K562 (cell line): ENCODE data around the gene TMEM59. TPM values are rescaled to one million over a fixed set of nuclear protein-coding genes. Genes with fewer than 3 reads are reported as not detected.

Experiments used
- ATAC-seq: fragments of 200-7000 bp; cut with Tn5 transposase; 3 replicates; pipeline ENCODE4 v1.9.1; 2020; ENCODE audit warnings: moderate library complexity
- BruUV-seq: library from RNA; stranded (reverse); fragments of 400-500 nt; replicated peaks from 2 replicates; lab custom pipeline; 2021; lab: Mats Ljungman, UMichigan
- CTCF ChIA-PET: fragments of 300-600 bp; formaldehyde crosslinking; extraction: SDS; loops from one replicate; lab custom pipeline; 2021; ENCODE audit warnings: low intra/inter-chr PET ratio; lab: Yijun Ruan, JAX
- POLR2A ChIA-PET: fragments of 300-600, 350-650 bp; sonication (Branson Sonifier 250); formaldehyde crosslinking; extraction: SDS; loops from one replicate; lab custom pipeline; 2021; ENCODE audit warnings: antibody characterized with exemption, inconsistent platforms; lab: Yijun Ruan, JAX
- DNase-seq, 4 experiments: peaks; one replicate each; pipeline versions ENCODE4 v3.0.0 to v3.0.0-alpha.2; 2011 to 2018; ENCODE audit warnings: low spot score in 3 of 4, mixed read lengths in 3 of 4; ENCODE audit errors: extremely low read depth in 1 of 4
- FAIRE-seq: peaks from 2 replicates; lab custom pipeline; 2011; peaks lifted over from hg19 to GRCh38; lab: Jason Lieb, UNC
- H2AFZ ChIP-seq: 2 replicates; pipeline ENCODE4 v1.6.0; 2011; ENCODE audit warnings: low read depth, low read length, control low read depth, inconsistent platforms
- H3K27ac ChIP-seq: fragments of 200-600 bp; 3 replicates; pipeline ENCODE4 v1.8.0; 2011; ENCODE audit warnings: low read depth, mild to moderate bottlenecking, control low read depth, inconsistent platforms, low read length, moderate library complexity, mixed read lengths; ENCODE audit errors: extremely low read depth
- H3K27me3 ChIP-seq, 2 experiments: fragments of 300-600 bp in 1 of 2; 2 replicates in 1 of 2; 3 replicates in 1 of 2; pipeline versions ENCODE4 v1.6.0 to v1.8.0; 2011; ENCODE audit warnings: inconsistent platforms in 2 of 2, low read length in 2 of 2, mild to moderate bottlenecking in 1 of 2, mixed read lengths in 1 of 2, moderate library complexity in 1 of 2; ENCODE audit not compliant: control insufficient read depth in 2 of 2, insufficient read depth in 2 of 2
- H3K36me3 ChIP-seq: fragments of 300-600 bp; 3 replicates; pipeline ENCODE4 v1.8.0; 2011; ENCODE audit warnings: mild to moderate bottlenecking, low read length, inconsistent platforms; ENCODE audit not compliant: control insufficient read depth, insufficient read depth
- H3K4me1 ChIP-seq, 2 experiments: fragments of 200-600 bp in 1 of 2; replicated peaks in 1 of 2; 2 replicates in 1 of 2; 3 replicates in 1 of 2; pipeline versions ENCODE4 v1.5.1 to v1.8.0; 2011; ENCODE audit warnings: inconsistent platforms in 2 of 2, low read length in 2 of 2, mild to moderate bottlenecking in 1 of 2, mixed read lengths in 1 of 2, moderate library complexity in 1 of 2; ENCODE audit not compliant: control insufficient read depth in 2 of 2, insufficient read depth in 2 of 2
- H3K4me2 ChIP-seq: 2 replicates; pipeline ENCODE4 v1.6.1; 2011; ENCODE audit warnings: low read length, control low read depth, inconsistent platforms, mixed read lengths; ENCODE audit not compliant: insufficient read depth
- H3K4me3 ChIP-seq: fragments of 200-600 bp; sonication (generic), shearing (Covaris generic); 2 replicates; pipeline ENCODE4 v1.5.1; 2016; ENCODE audit warnings: control low read depth, inconsistent platforms
- H3K79me2 ChIP-seq: fragments of 200-600 bp; 3 replicates; pipeline ENCODE4 v1.8.0; 2011; ENCODE audit warnings: low read length, inconsistent platforms; ENCODE audit not compliant: control insufficient read depth, insufficient read depth
- H3K9ac ChIP-seq, 2 experiments: 2 replicates each; pipeline versions ENCODE4 v1.6.0 to v1.6.1; 2011; ENCODE audit warnings: low read depth in 2 of 2, low read length in 2 of 2, control low read depth in 1 of 2, inconsistent platforms in 1 of 2, mild to moderate bottlenecking in 1 of 2, mixed read lengths in 1 of 2; ENCODE audit not compliant: insufficient read depth in 1 of 2
- H3K9me1 ChIP-seq: one replicate; pipeline ENCODE4 v1.6.0; 2011; ENCODE audit warnings: inconsistent platforms, mild to moderate bottlenecking, low read length, moderate library complexity; ENCODE audit not compliant: control insufficient read depth, insufficient read depth
- H3K9me3 ChIP-seq: replicated peaks from 2 replicates; pipeline ENCODE4 v1.5.1; 2011; ENCODE audit warnings: low read depth, low read length, inconsistent platforms; ENCODE audit not compliant: control insufficient read depth, insufficient read depth
- H4K20me1 ChIP-seq: replicated peaks from 2 replicates; pipeline ENCODE4 v1.6.1; 2011; ENCODE audit warnings: low read length, inconsistent platforms, mixed read lengths; ENCODE audit not compliant: control insufficient read depth, insufficient read depth
- ARID3A ChIP-seq: IDR thresholded peaks from 2 replicates; pipeline ENCODE4 v1.6.1; 2012; ENCODE audit warnings: low read depth, low read length, improper control_type of control experiment, borderline replicate concordance
- BCOR ChIP-seq: fragments of 450-650 bp; IDR thresholded peaks from 2 replicates; pipeline ENCODE4 v1.6.1; 2016
- BRCA1 ChIP-seq, 2 experiments: fragments of 450-650 bp in 1 of 2; sonication (generic) in 1 of 2; formaldehyde crosslinking in 1 of 2; IDR thresholded peaks; 2 replicates each; pipeline versions ENCODE4 v1.5.0 to v1.6.1; 2017 to 2020; ENCODE audit warnings: mild to moderate bottlenecking in 1 of 2, missing genetic modification reagents in 1 of 2
- CBFA2T2 ChIP-seq: fragments of 450-650 bp; conservative IDR thresholded peaks from 2 replicates; pipeline ENCODE4 v1.6.1; 2017; ENCODE audit warnings: mild to moderate bottlenecking
- CREB5 ChIP-seq: fragments of 250-450 bp; sonication (Bioruptor Pico); IDR thresholded peaks from 2 replicates; pipeline ENCODE4 v1.5.0; 2020; ENCODE audit warnings: mild to moderate bottlenecking
- ILK ChIP-seq: fragments of 450-650 bp; IDR thresholded peaks from 2 replicates; pipeline ENCODE4 v1.6.1; 2016; ENCODE audit warnings: missing genetic modification characterization, low read depth, mild to moderate bottlenecking, missing compliant biosample characterization, moderate library complexity, borderline replicate concordance
- JUND ChIP-seq, 2 experiments: IDR thresholded peaks; 2 replicates in 1 of 2; 3 replicates in 1 of 2; pipeline ENCODE4 v1.6.1; 2011; ENCODE audit warnings: borderline replicate concordance in 2 of 2, low read depth in 2 of 2, low read length in 2 of 2, improper control_type of control experiment in 1 of 2, missing biosample characterization in 1 of 2, missing genetic modification characterization in 1 of 2, missing genetic modification reagents in 1 of 2
- NFXL1 ChIP-seq: fragments of 450-650 bp; formaldehyde crosslinking; IDR thresholded peaks from 2 replicates; pipeline ENCODE4 v1.4.0; 2021; ENCODE audit warnings: mild to moderate bottlenecking
- NKRF ChIP-seq: fragments of 450-650 bp; IDR thresholded peaks from 2 replicates; pipeline ENCODE4 v1.6.1; 2016; ENCODE audit warnings: borderline replicate concordance
- NR4A1 ChIP-seq, 2 experiments: fragments of 250-450 bp in 1 of 2; fragments of 450-650 bp in 1 of 2; sonication (Bioruptor Pico) in 1 of 2; IDR thresholded peaks; 2 replicates each; pipeline versions ENCODE4 v1.4.0 to v1.6.1; 2016 to 2020; ENCODE audit warnings: mild to moderate bottlenecking in 2 of 2, missing compliant biosample characterization in 1 of 2, missing genetic modification characterization in 1 of 2, moderate library complexity in 1 of 2
- RAD51 ChIP-seq: fragments of 450-650 bp; IDR thresholded peaks from 2 replicates; pipeline ENCODE4 v1.7.1; 2016; ENCODE audit warnings: low read depth, mild to moderate bottlenecking, borderline replicate concordance
- RBM25 ChIP-seq: fragments of 200-400 bp; formaldehyde crosslinking; IDR thresholded peaks from 2 replicates; pipeline ENCODE4 v1.6.1; 2018; ENCODE audit warnings: low read length, low read depth, moderate library complexity; ENCODE audit not compliant: severe bottlenecking
- ZNF384 ChIP-seq: IDR thresholded peaks from 2 replicates; pipeline ENCODE4 v1.6.1; 2012; ENCODE audit warnings: low read depth, low read length, improper control_type of control experiment
- WGBS: fragments of 100-300 bp; shearing (Covaris generic); methylation state at CpG from one replicate; pipeline ENCODE4 v1.1.6; 2016; ENCODE audit warnings: low coverage, mixed read lengths; ENCODE audit not compliant: insufficient coverage; ENCODE audit errors: missing lambda C conversion rate; 5-methylcytosine and 5-hydroxymethylcytosine counted together
- in situ Hi-C: fragments of 300-500 bp; cut with MboI; formaldehyde crosslinking; loops from 4 replicates; pipeline ENCODE4 v1.15.0; 2018; ENCODE audit warnings: inconsistent platforms, mixed read lengths
- intact Hi-C: fragments of 100-400 bp; cut with micrococcal nuclease; formaldehyde crosslinking; loops from 2 replicates; pipeline ENCODE4 v1.14.2; 2022
- polyA plus RNA-seq, 8 experiments: library from polyadenylated mRNA; depleted of rRNA in 4 of 8; stranded (reverse) in 5 of 8; unstranded in 3 of 8; fragments of >200 nt; fragmentation: Nextera tagmentation in 2 of 8; fragmentation: Illumina TruSeq in 1 of 8; extraction: Ambion mirVana in 2 of 8; extraction: Trizol in 1 of 8; gene quantifications; 2 replicates each; pipeline versions ENCODE4 v1.2.1 to v1.2.3, GENCODE V29; 2011 to 2014; ENCODE audit warnings: inconsistent platforms in 1 of 8, missing spikeins in 1 of 8
- total RNA-seq, 7 experiments: library from RNA; depleted of rRNA in 6 of 7; stranded (reverse); fragments of >200 nt in 6 of 7; fragmentation: Illumina TruSeq in 2 of 7; extraction: Trizol in 2 of 7; gene quantifications; 2 replicates each; pipeline versions ENCODE4 v1.2.1 to v1.2.3, GENCODE V29; 2011 to 2021; ENCODE audit warnings: low replicate concordance in 1 of 7

TMEM59 gene
- total and polyA plus RNA-seq, 9 of the 15 experiments (the other 6 are each of a cell fraction or from before 2014, with no cell fraction given), result 93.1 to 316 (median 151) TPM

GRCh38 chr1:53999920-54000319, 53.1 kb downstream of the TMEM59 start (continued):
- no peak for TF ChIP-seq NKRF
- no peak for TF ChIP-seq NFXL1 (CRISPR knock-in tag)
- no peak for TF ChIP-seq NR4A1 (CRISPR knock-in tag; IDR thresholded peaks at IDR 0.05)
- no peak for TF ChIP-seq NR4A1 (tag; IDR thresholded peaks at IDR 0.05)
- TF ChIP-seq ILK, result no peak

- no peak overlapping the region for H3K9ac ChIP-seq
- WGBS, result 25% methylated on average over 1 of the region's 1 CpG
- H3K4me1 ChIP-seq, result no peaks in the 10 kb centered on the region
- no peak overlapping the region for H3K4me3 ChIP-seq
- BruUV-seq, result no TSS peak
- H3K4me2 ChIP-seq, result no peak overlapping the region
- H3K27ac ChIP-seq, result no peak overlapping the region
- ChIA-PET POLR2A (interaction anchor here (0.6 to 0.8 kb wide), 3 partner anchors 232 to 310 kb away, joined by 3 to 4 read pairs (median 3); no protein-coding TSS in a partner anchor), CTCF (no interaction called here)
- no peak for FAIRE-seq
- no peaks in the 10 kb centered on the region for H4K20me1 ChIP-seq
- H3K36me3 ChIP-seq, result no peaks in the 10 kb centered on the region
- H2AFZ ChIP-seq, result no peak overlapping the region
- ATAC-seq, result no peak
- H3K79me2 ChIP-seq, result no peaks in the 10 kb centered on the region
- no peak for DNase-seq
- peaks cover under 1% of the 10 kb centered on the region; the same call in 1 of the 2 replicates for H3K9me3 ChIP-seq
- no peaks in the 10 kb centered on the region for H3K9me1 ChIP-seq
- in situ Hi-C loops, result no loop called here
- intact Hi-C loops, result no loop called here
- peaks cover 17 to 22% of the 10 kb centered on the region in 2 experiments; a peak in 4 of 5 replicates for H3K27me3 ChIP-seq
- TF ChIP-seq CREB5 (CRISPR knock-in tag) (no peak), CBFA2T2 (0 out of 2 replicates have a peak, but pooled peaks have one; percentile 8), BCOR (peak; percentile 36; the same call in 1 of the 2 replicates), BRCA1 (IDR thresholded peaks at IDR 0.05) (no peak), BRCA1 (CRISPR knock-in tag; IDR thresholded peaks at IDR 0.05) (no peak), JUND (IDR thresholded peaks at IDR 0.05; ENCODE audit: borderline replicate concordance, low read depth, low read length) (peak; percentile 36; the same call in 1 of the 2 replicates), JUND (tag; IDR thresholded peaks at IDR 0.05; ENCODE audit: borderline replicate concordance, low read depth, low read length) (peak; percentile 43; the same call in 1 of the 3 replicates), ARID3A (no peak), RBM25 (peak; percentile 31), RAD51 (no peak), ZNF384 (peak; percentile 82)
These were observed 54.8 kb downstream of the TMEM59 start for GRCh38 chr1:53998223-53998622.
